Measurements from ENCODE around the gene ISM1. TPM values are rescaled to one million over a fixed set of nuclear protein-coding genes. Genes with fewer than 3 reads are reported as not detected.

ISM1 gene
- total RNA-seq, 1 donor = 1.2 TPM

GRCh38 chr20:13321416-13321815, 100.3 kb downstream of the ISM1 start:
- Histone ChIP-seq H3K9me3 (ENCODE audit: low read depth, low read length) (peaks cover 3% of the 10 kb centered on the region), H3K4me3 (ENCODE audit: low read length) (no peak overlapping the region), H3K27me3 (ENCODE audit: insufficient read depth, low read length) (no peaks in the 10 kb centered on the region)

GRCh38 chr20:13322198-13322597, 101.1 kb downstream of the ISM1 start:
- H3K9me3 ChIP-seq (ENCODE audit: low read depth, low read length) = no peaks in the 10 kb centered on the region
- H3K27me3 ChIP-seq (ENCODE audit: insufficient read depth, low read length) = no peaks in the 10 kb centered on the region
- no peaks in the 10 kb centered on the region for H3K4me1 ChIP-seq (ENCODE audit: insufficient read depth, low read length)
- H3K4me3 ChIP-seq (ENCODE audit: low read length) = no peak overlapping the region

More at GRCh38 chr20:13321416-13321815, 100.3 kb downstream of the ISM1 start:
- H3K4me1 ChIP-seq (ENCODE audit: insufficient read depth, low read length) = no peaks in the 10 kb centered on the region

GRCh38 chr20:13322621-13323020, 101.5 kb downstream of the ISM1 start:
- Histone ChIP-seq H3K4me3 (ENCODE audit: low read length) (no peak overlapping the region), H3K4me1 (ENCODE audit: insufficient read depth, low read length) (no peaks in the 10 kb centered on the region), H3K27me3 (ENCODE audit: insufficient read depth, low read length) (no peaks in the 10 kb centered on the region), H3K9me3 (ENCODE audit: low read depth, low read length) (no peaks in the 10 kb centered on the region)

GRCh38 chr20:13325033-13325432, 104.0 kb downstream of the ISM1 start:
- Histone ChIP-seq H3K4me1 (ENCODE audit: insufficient read depth, low read length) (no peaks in the 10 kb centered on the region), H3K9me3 (ENCODE audit: low read depth, low read length) (no peaks in the 10 kb centered on the region), H3K4me3 (ENCODE audit: low read length) (no peak overlapping the region), H3K27me3 (ENCODE audit: insufficient read depth, low read length) (no peaks in the 10 kb centered on the region)

GRCh38 chr20:13325796-13326340, 104.8 kb downstream of the ISM1 start:
- H3K4me3 ChIP-seq (ENCODE audit: low read length) = no peak overlapping the region
- no peaks in the 10 kb centered on the region for H3K4me1 ChIP-seq (ENCODE audit: insufficient read depth, low read length)
- H3K27me3 ChIP-seq (ENCODE audit: insufficient read depth, low read length) = no peaks in the 10 kb centered on the region
- H3K9me3 ChIP-seq (ENCODE audit: low read depth, low read length) = no peaks in the 10 kb centered on the region

GRCh38 chr20:13331536-13331935, 110.5 kb downstream of the ISM1 start:
- Histone ChIP-seq H3K4me1 (ENCODE audit: insufficient read depth, low read length) (no peaks in the 10 kb centered on the region), H3K9me3 (ENCODE audit: low read depth, low read length) (no peaks in the 10 kb centered on the region), H3K4me3 (ENCODE audit: low read length) (no peak overlapping the region), H3K27me3 (ENCODE audit: insufficient read depth, low read length) (no peaks in the 10 kb centered on the region)

GRCh38 chr20:13333036-13333435, 112.0 kb downstream of the ISM1 start:
- Histone ChIP-seq H3K27me3 (ENCODE audit: insufficient read depth, low read length) (no peaks in the 10 kb centered on the region), H3K4me3 (ENCODE audit: low read length) (no peak overlapping the region), H3K9me3 (ENCODE audit: low read depth, low read length) (no peaks in the 10 kb centered on the region), H3K4me1 (ENCODE audit: insufficient read depth, low read length) (no peaks in the 10 kb centered on the region)

- Histone ChIP-seq H3K4me3 (ENCODE audit: low read length) (no peak overlapping the region), H3K4me1 (ENCODE audit: insufficient read depth, low read length) (no peaks in the 10 kb centered on the region), H3K27me3 (ENCODE audit: insufficient read depth, low read length) (no peaks in the 10 kb centered on the region), H3K9me3 (ENCODE audit: low read depth, low read length) (no peaks in the 10 kb centered on the region)
These were observed 112.7 kb downstream of the ISM1 start for GRCh38 chr20:13333793-13334192.

- no peaks in the 10 kb centered on the region for H3K9me3 ChIP-seq (ENCODE audit: low read depth, low read length)
- no peaks in the 10 kb centered on the region for H3K4me1 ChIP-seq (ENCODE audit: insufficient read depth, low read length)
- H3K4me3 ChIP-seq (ENCODE audit: low read length) = no peak overlapping the region
- H3K27me3 ChIP-seq (ENCODE audit: insufficient read depth, low read length) = no peaks in the 10 kb centered on the region
These were observed 115.4 kb downstream of the ISM1 start for GRCh38 chr20:13336308-13337089.

GRCh38 chr20:13337090-13337784, 116.2 kb downstream of the ISM1 start:
- no peaks in the 10 kb centered on the region for H3K9me3 ChIP-seq (ENCODE audit: low read depth, low read length)
- no peaks in the 10 kb centered on the region for H3K27me3 ChIP-seq (ENCODE audit: insufficient read depth, low read length)
- H3K4me1 ChIP-seq (ENCODE audit: insufficient read depth, low read length) = no peaks in the 10 kb centered on the region
- no peak overlapping the region for H3K4me3 ChIP-seq (ENCODE audit: low read length)

GRCh38 chr20:13338097-13338661, 117.1 kb downstream of the ISM1 start:
- no peaks in the 10 kb centered on the region for H3K27me3 ChIP-seq (ENCODE audit: insufficient read depth, low read length)
- H3K4me3 ChIP-seq (ENCODE audit: low read length) = no peak overlapping the region
- no peaks in the 10 kb centered on the region for H3K9me3 ChIP-seq (ENCODE audit: low read depth, low read length)
- H3K4me1 ChIP-seq (ENCODE audit: insufficient read depth, low read length) = no peaks in the 10 kb centered on the region

- no peaks in the 10 kb centered on the region for H3K9me3 ChIP-seq (ENCODE audit: low read depth, low read length)
- H3K27me3 ChIP-seq (ENCODE audit: insufficient read depth, low read length) = no peaks in the 10 kb centered on the region
- no peak overlapping the region for H3K4me3 ChIP-seq (ENCODE audit: low read length)
- H3K4me1 ChIP-seq (ENCODE audit: insufficient read depth, low read length) = no peaks in the 10 kb centered on the region
These were observed 117.9 kb downstream of the ISM1 start for GRCh38 chr20:13338999-13339411.

- no peaks in the 10 kb centered on the region for H3K27me3 ChIP-seq (ENCODE audit: insufficient read depth, low read length)
- no peaks in the 10 kb centered on the region for H3K9me3 ChIP-seq (ENCODE audit: low read depth, low read length)
- H3K4me1 ChIP-seq (ENCODE audit: insufficient read depth, low read length) = no peaks in the 10 kb centered on the region
- no peak overlapping the region for H3K4me3 ChIP-seq (ENCODE audit: low read length)
These were observed 119.0 kb downstream of the ISM1 start for GRCh38 chr20:13340088-13340487.

GRCh38 chr20:13341737-13342393, 120.8 kb downstream of the ISM1 start:
- H3K9me3 ChIP-seq (ENCODE audit: low read depth, low read length) = no peaks in the 10 kb centered on the region
- no peaks in the 10 kb centered on the region for H3K4me1 ChIP-seq (ENCODE audit: insufficient read depth, low read length)
- no peak overlapping the region for H3K4me3 ChIP-seq (ENCODE audit: low read length)
- no peaks in the 10 kb centered on the region for H3K27me3 ChIP-seq (ENCODE audit: insufficient read depth, low read length)

All from mononuclear cell (primary cell).